Stomach (tissue), 9 donors: ENCODE results near the gene SUSD6. TPM values are rescaled to one million over a fixed set of nuclear protein-coding genes. Genes with fewer than 3 reads are reported as not detected.

ENCODE experiments used
- DNase-seq, 2 donors: peaks; one replicate each; pipeline versions ENCODE4 v3.0.0 to v3.0.0-alpha.2; 2013 to 2019
- H3K27ac ChIP-seq, 5 donors: fragments of 200-600 bp in 4 of 5; sonication (generic) in 4 of 5; one replicate each; pipeline ENCODE4 v1.5.1; 2013 to 2019; ENCODE audit warnings: mild to moderate bottlenecking in 1 of 5, moderate library complexity in 1 of 5
- H3K27me3 ChIP-seq, 3 donors: fragments of 200-600 bp; sonication (generic); one replicate each; pipeline ENCODE4 v1.5.1; 2017 to 2019; ENCODE audit warnings: mixed run types in 1 of 3
- H3K36me3 ChIP-seq, 4 donors: fragments of 200-600 bp; sonication (generic); 1 replicate in 3 of 4; 2 replicates in 1 of 4; pipeline ENCODE4 v1.5.1; 2016 to 2019
- H3K4me1 ChIP-seq, 4 donors: fragments of 200-600 bp; sonication (generic); one replicate each; pipeline ENCODE4 v1.5.1; 2016 to 2019
- H3K4me3 ChIP-seq, 4 donors: fragments of 200-600 bp; sonication (generic) in 3 of 4; one replicate each; pipeline ENCODE4 v1.5.1; 2016 to 2019; ENCODE audit warnings: mild to moderate bottlenecking in 1 of 4
- H3K9me3 ChIP-seq, 4 donors: fragments of 200-600 bp; sonication (generic); one replicate each; pipeline ENCODE4 v1.5.1; 2016 to 2019
- CTCF ChIP-seq, 7 experiments: fragments of 450-650 bp in 4 of 7; fragments of 200-600 bp in 3 of 7; sonication (generic) in 3 of 7; IDR thresholded peaks; one replicate each; pipeline ENCODE4 v1.5.1; 2016 to 2019; ENCODE audit warnings: antibody characterized with exemption in 7 of 7, control low read depth in 2 of 7, mild to moderate bottlenecking in 1 of 7
- EP300 ChIP-seq: sonication (generic); formaldehyde crosslinking; IDR thresholded peaks from one replicate; pipeline ENCODE4 v1.6.1; 2017; ENCODE audit warnings: antibody characterized with exemption
- POLR2A ChIP-seq, 4 donors: fragments of 450-650 bp; IDR thresholded peaks; one replicate each; pipeline ENCODE4 v1.6.1; 2016; ENCODE audit warnings: antibody characterized with exemption in 4 of 4, control low read depth in 2 of 4, mild to moderate bottlenecking in 1 of 4, moderate library complexity in 1 of 4
- POLR2AphosphoS5 ChIP-seq, 3 donors: sonication (generic); formaldehyde crosslinking; IDR thresholded peaks; one replicate each; pipeline ENCODE4 v1.6.1; 2016; ENCODE audit warnings: antibody characterized with exemption in 3 of 3
- WGBS, 5 donors: extraction: QIAGEN DNeasy Blood & Tissue Kit in 3 of 5; methylation state at CpG; one replicate each; pipeline versions ENCODE4 v1.1.5 to v1.1.7; 2013 to 2018; 5-methylcytosine and 5-hydroxymethylcytosine counted together
- intact Hi-C: fragments of 100-400 bp; cut with DNase I; formaldehyde crosslinking; loops from one replicate; pipeline ENCODE4 v1.15.1; 2023; ENCODE audit warnings: low total_unique reads
- polyA plus RNA-seq, 3 donors: library from polyadenylated mRNA; stranded (reverse); fragments of 200-250 nt; gene quantifications; one replicate each; pipeline ENCODE4 v1.2.3, GENCODE V29; 2013
- total RNA-seq, 5 donors: library from RNA; depleted of rRNA; stranded (reverse); fragments of >200 nt; gene quantifications; one replicate each; pipeline versions ENCODE4 v1.1.0 to v1.2.3, GENCODE V29; 2014 to 2016
- donor health status: healthy with polysubstance abuse.
- donor health status: Bipolar disorder and iron deficiency.
- donor health status: healthy.

SUSD6 gene
- total and polyA plus RNA-seq, 8 donors: 4.9 to 39.0 (median 24.7) TPM

- Histone ChIP-seq H3K27me3 (no peaks in the 10 kb centered on the region), H3K27ac (peak overlapping the region in 4 of 5 donors; percentile 4 to 75 (median 46)), H3K36me3 (peaks cover 16 to 52% (median 47%) of the 10 kb centered on the region in 4 donors), H3K9me3 (no peaks in the 10 kb centered on the region), H3K4me3 (no peak overlapping the region), H3K4me1 (peaks cover 27 to 77% (median 64%) of the 10 kb centered on the region in 4 donors)
- intact Hi-C loops: no loop called here
- no peak for TF ChIP-seq POLR2A (IDR thresholded peaks at IDR 0.05)
- no peak for TF ChIP-seq CTCF (IDR thresholded peaks at IDR 0.05)
- no peak for TF ChIP-seq POLR2AphosphoS5 (IDR thresholded peaks at IDR 0.05)
- TF ChIP-seq EP300: no peak
- no peak for DNase-seq
- WGBS, 5 donors: 69 to 82% (median 80%) methylated on average over 12 of the region's 12 CpGs
Observed at GRCh38 chr14:69703047-69704039, 91.9 kb downstream of the SUSD6 start.

- no peak for DNase-seq
- Histone ChIP-seq H3K27ac (peak overlapping the region in 2 of 5 donors; percentile 8 to 75), H3K36me3 (peaks cover 22 to 62% (median 57%) of the 10 kb centered on the region in 4 donors), H3K4me3 (no peak overlapping the region), H3K4me1 (peaks cover 27 to 76% (median 55%) of the 10 kb centered on the region in 4 donors), H3K9me3 (no peaks in the 10 kb centered on the region), H3K27me3 (no peaks in the 10 kb centered on the region)
- intact Hi-C loops: no loop called here
- 87 to 94% (median 91%) methylated on average over 5 of the region's 5 CpGs for WGBS, 5 donors
- TF ChIP-seq POLR2A (IDR thresholded peaks at IDR 0.05) (no peak), CTCF (IDR thresholded peaks at IDR 0.05) (no peak), POLR2AphosphoS5 (IDR thresholded peaks at IDR 0.05) (no peak), EP300 (no peak)
Observed at GRCh38 chr14:69704319-69704718, 92.9 kb downstream of the SUSD6 start.

GRCh38 chr14:69705706-69706105, 94.3 kb downstream of the SUSD6 start:
- Histone ChIP-seq H3K4me3 (no peak overlapping the region), H3K36me3 (peaks cover 29 to 76% (median 68%) of the 10 kb centered on the region in 4 donors), H3K27me3 (no peaks in the 10 kb centered on the region), H3K9me3 (no peaks in the 10 kb centered on the region), H3K4me1 (peaks cover 20 to 69% (median 44%) of the 10 kb centered on the region in 4 donors), H3K27ac (peak overlapping the region in 1 of 5 donors; percentile 7)
- 48 to 79% (median 69%) methylated on average over 2 of the region's 2 CpGs for WGBS, 5 donors
- no peak for DNase-seq
- intact Hi-C loops: no loop called here
- TF ChIP-seq EP300 (no peak), CTCF (IDR thresholded peaks at IDR 0.05) (no peak), POLR2A (IDR thresholded peaks at IDR 0.05) (no peak), POLR2AphosphoS5 (IDR thresholded peaks at IDR 0.05) (no peak)

GRCh38 chr14:69708049-69708448, 96.7 kb downstream of the SUSD6 start:
- Histone ChIP-seq H3K4me3 (no peak overlapping the region), H3K27ac (no peak overlapping the region), H3K9me3 (no peaks in the 10 kb centered on the region), H3K27me3 (no peaks in the 10 kb centered on the region), H3K4me1 (peaks cover 25 to 69% (median 47%) of the 10 kb centered on the region in 4 donors), H3K36me3 (peaks cover 29 to 87% (median 78%) of the 10 kb centered on the region in 4 donors)
- intact Hi-C loops: no loop called here
- 87 to 100% (median 97%) methylated on average over 1 of the region's 1 CpG for WGBS, 5 donors
- TF ChIP-seq POLR2AphosphoS5 (IDR thresholded peaks at IDR 0.05) (no peak), EP300 (no peak), CTCF (IDR thresholded peaks at IDR 0.05) (no peak), POLR2A (IDR thresholded peaks at IDR 0.05) (no peak)
- no peak for DNase-seq
